Sigmoid colon (tissue), 7 donors: ENCODE measurements around the gene SSR4. TPM values are rescaled to one million over a fixed set of nuclear protein-coding genes. Genes with fewer than 3 reads are reported as not detected.
A peak's percentile ranks its signal among the peaks of the same experiment; 100 is the strongest.

ENCODE experiments used
- DNase-seq: peaks from one replicate; pipeline ENCODE4 v3.0.0-alpha.2; 2019
- H3K27ac ChIP-seq, 4 donors: fragments of 200-600 bp; sonication (generic); one replicate each; pipeline ENCODE4 v1.5.1; 2016 to 2019; ENCODE audit warnings: mild to moderate bottlenecking in 1 of 4
- H3K27me3 ChIP-seq, 3 donors: fragments of 200-600 bp; sonication (generic); one replicate each; pipeline ENCODE4 v1.5.1; 2019; ENCODE audit warnings: mild to moderate bottlenecking in 1 of 3
- H3K36me3 ChIP-seq, 4 donors: fragments of 200-600 bp; sonication (generic); one replicate each; pipeline ENCODE4 v1.5.1; 2016 to 2019
- H3K4me1 ChIP-seq, 4 donors: fragments of 200-600 bp; sonication (generic); one replicate each; pipeline ENCODE4 v1.5.1; 2017 to 2019
- H3K4me3 ChIP-seq, 4 donors: fragments of 200-600 bp; sonication (generic); one replicate each; pipeline ENCODE4 v1.5.1; 2017 to 2019; ENCODE audit warnings: mild to moderate bottlenecking in 2 of 4, moderate library complexity in 1 of 4
- H3K9me3 ChIP-seq, 4 donors: fragments of 200-600 bp in 3 of 4; sonication (generic) in 3 of 4; one replicate each; pipeline versions ENCODE4 v1.5.1 to v1.6.1; 2013 to 2019
- CTCF ChIP-seq, 4 experiments: fragments of 450-650 bp in 3 of 4; fragments of 200-600 bp in 1 of 4; IDR thresholded peaks; one replicate each; pipeline ENCODE4 v1.5.1; 2016 to 2019; ENCODE audit warnings: antibody characterized with exemption in 4 of 4, mild to moderate bottlenecking in 3 of 4, moderate library complexity in 2 of 4
- EP300 ChIP-seq, 4 donors: sonication (generic); formaldehyde crosslinking; IDR thresholded peaks; one replicate each; pipeline ENCODE4 v1.6.1; 2017; ENCODE audit warnings: antibody characterized with exemption in 4 of 4
- POLR2A ChIP-seq, 2 donors: fragments of 450-650 bp; IDR thresholded peaks; one replicate each; pipeline ENCODE4 v1.6.1; 2016; ENCODE audit warnings: antibody characterized with exemption in 2 of 2, mild to moderate bottlenecking in 2 of 2, moderate library complexity in 2 of 2
- POLR2AphosphoS5 ChIP-seq, 4 donors: sonication (generic); formaldehyde crosslinking; IDR thresholded peaks; one replicate each; pipeline ENCODE4 v1.6.1; 2017; ENCODE audit warnings: antibody characterized with exemption in 4 of 4
- WGBS, 2 donors: extraction: QIAGEN DNeasy Blood & Tissue Kit; methylation state at CpG; one replicate each; pipeline ENCODE4 v1.1.7; 2013; 5-methylcytosine and 5-hydroxymethylcytosine counted together
- intact Hi-C: fragments of 100-400 bp; cut with DNase I; formaldehyde crosslinking; loops from one replicate; pipeline ENCODE4 v1.15.1; 2023
- polyA plus RNA-seq, 3 donors: library from polyadenylated mRNA; stranded (reverse); fragments of 200-250 nt; gene quantifications; one replicate each; pipeline ENCODE4 v1.2.3, GENCODE V29; 2013
- total RNA-seq, 4 donors: library from RNA; depleted of rRNA; stranded (reverse); fragments of >200 nt; gene quantifications; one replicate each; pipeline ENCODE4 v1.1.0, GENCODE V29; 2016
- donor health status: healthy with polysubstance abuse.
- donor health status: Bipolar disorder and iron deficiency.
- donor health status: healthy.

SSR4 gene
- total and polyA plus RNA-seq, 7 donors = 143 to 494 (median 177) TPM

- WGBS, 2 donors = 22 to 29% methylated on average over 26 of the region's 26 CpGs
- Histone ChIP-seq H3K27me3 (no peaks in the 10 kb centered on the region), H3K4me1 (peaks cover 0 to 34% (median 16%) of the 10 kb centered on the region in 4 donors), H3K36me3 (peaks cover 0 to 4% (median 0%) of the 10 kb centered on the region in 4 donors), H3K9me3 (no peaks in the 10 kb centered on the region), H3K4me3 (peak within 1 kb of the TSS; percentile 14 to 51 (median 46)), H3K27ac (peak within 1 kb of the TSS; percentile 75 to 86 (median 82))
- peak; percentile 56 to 91 (median 66) for TF ChIP-seq CTCF (IDR thresholded peaks at IDR 0.05)
- peak; percentile 55 to 80 (median 71) for TF ChIP-seq POLR2AphosphoS5 (IDR thresholded peaks at IDR 0.05)
- peak in 1 of 2 donors; percentile 22 for TF ChIP-seq POLR2A (IDR thresholded peaks at IDR 0.05)
- TF ChIP-seq EP300 (IDR thresholded peaks at IDR 0.05) = no peak
- DNase-seq = peak; percentile 92
- intact Hi-C loops = loop anchor here (2.0 kb wide), 1 partner anchor 189 kb away; no protein-coding TSS in a partner anchor
Observed at GRCh38 chrX:153763989-153764755, 30.3 kb upstream of the SSR4 start, which contains the start of gene PLXNB3. Gene PLXNB3 (plus strand): TSS chrX:153764249. CDS start chrX:153765536, 1,287 bp downstream.

DNA sequence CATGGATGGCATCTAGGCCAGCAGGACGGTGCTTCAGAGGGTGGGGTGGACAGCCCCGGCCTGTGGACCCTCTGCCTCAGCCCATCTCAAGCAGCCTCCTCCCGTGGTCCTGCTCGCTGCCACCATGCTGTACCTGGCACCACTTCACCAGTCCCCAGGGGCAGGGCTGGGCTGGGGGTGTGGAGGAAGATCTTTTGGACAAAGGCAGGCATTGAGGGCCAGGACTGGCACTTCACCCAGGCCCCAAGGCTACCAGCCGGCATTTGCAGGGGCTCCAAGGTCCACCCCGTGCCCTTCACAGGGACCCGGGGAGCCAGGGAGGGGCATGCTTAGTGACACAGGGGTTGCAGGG lies 29.7 kb upstream of the SSR4 start:
- peak overlapping the region; percentile 75 to 86 (median 82) for H3K27ac ChIP-seq
- WGBS, 2 donors = 73 to 89% methylated on average over 7 of the region's 7 CpGs
- DNase-seq = peak; percentile 74

GRCh38 chrX:153765138-153766079 lies 29.1 kb upstream of the SSR4 start:
- Histone ChIP-seq H3K27me3 (no peaks in the 10 kb centered on the region), H3K27ac (peak overlapping the region; percentile 75 to 86 (median 82)), H3K36me3 (peaks cover 0 to 16% (median 0%) of the 10 kb centered on the region in 4 donors), H3K4me3 (peak overlapping the region; percentile 14 to 51 (median 46)), H3K9me3 (no peaks in the 10 kb centered on the region), H3K4me1 (peaks cover 0 to 34% (median 16%) of the 10 kb centered on the region in 4 donors)
- TF ChIP-seq POLR2A (IDR thresholded peaks at IDR 0.05) (no peak), POLR2AphosphoS5 (IDR thresholded peaks at IDR 0.05) (peak in 1 of 4 donors; percentile 39)
- WGBS, 2 donors = 61 to 68% methylated on average over 27 of the region's 27 CpGs
- intact Hi-C loops = loop anchor here (1.0 to 2.0 kb wide), 2 partner anchors 63 to 187 kb away; no protein-coding TSS in a partner anchor
- DNase-seq = peak; percentile 78

More for the DNA sequence above, 29.7 kb upstream of the SSR4 start:
- no peaks in the 10 kb centered on the region for H3K27me3 ChIP-seq
- peaks cover 0 to 34% (median 16%) of the 10 kb centered on the region in 4 donors for H3K4me1 ChIP-seq
- no peaks in the 10 kb centered on the region for H3K9me3 ChIP-seq
- no peak for TF ChIP-seq CTCF (IDR thresholded peaks at IDR 0.05)
- no peak for TF ChIP-seq EP300 (IDR thresholded peaks at IDR 0.05)
- TF ChIP-seq POLR2A (IDR thresholded peaks at IDR 0.05) = no peak
- no peak for TF ChIP-seq POLR2AphosphoS5 (IDR thresholded peaks at IDR 0.05)
- peaks cover 0 to 9% (median 0%) of the 10 kb centered on the region in 4 donors for H3K36me3 ChIP-seq
- intact Hi-C loops = loop anchor here (2.0 kb wide), 1 partner anchor 188 kb away; no protein-coding TSS in a partner anchor
- H3K4me3 ChIP-seq = peak overlapping the region; percentile 14 to 51 (median 46)

DNA sequence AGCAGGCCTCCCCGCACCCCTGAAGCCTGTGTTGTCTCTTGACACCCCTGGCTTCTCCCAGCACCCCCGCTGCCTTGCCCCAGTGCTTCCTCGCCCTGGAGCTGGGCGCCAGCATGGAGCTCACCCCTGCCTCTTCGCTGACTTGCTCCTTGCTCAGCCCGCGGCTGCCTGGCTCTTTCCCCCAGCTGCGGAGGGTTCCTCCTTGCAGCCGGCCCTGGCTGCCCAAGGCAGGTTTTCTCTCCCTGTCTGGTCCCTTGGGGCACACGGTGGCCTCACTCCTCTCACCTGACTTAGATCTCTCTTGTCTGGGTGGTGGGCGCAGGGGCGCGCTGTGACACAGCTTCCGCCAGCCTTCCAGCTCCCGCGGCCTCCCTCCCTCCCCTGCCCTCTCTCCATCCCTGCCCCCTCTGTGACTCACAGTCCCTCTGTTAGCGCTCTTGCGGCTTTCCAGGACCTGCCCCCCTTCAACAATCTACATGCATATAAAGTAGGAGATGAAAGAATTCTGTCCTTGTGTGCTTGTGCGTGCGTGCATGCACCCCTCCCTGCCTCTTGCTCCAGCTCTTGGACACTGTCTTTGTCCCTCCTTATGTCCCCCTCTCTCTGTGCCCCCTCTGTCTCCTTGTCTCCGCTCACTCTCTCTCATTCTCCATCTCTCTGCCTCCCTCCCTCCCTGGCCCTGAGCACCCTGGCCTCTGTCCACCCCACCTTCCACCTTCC lies 28.2 kb upstream of the SSR4 start:
- no peaks in the 10 kb centered on the region for H3K27me3 ChIP-seq
- 30 to 61% methylated on average over 21 of the region's 21 CpGs for WGBS, 2 donors
- peaks cover 0 to 34% (median 16%) of the 10 kb centered on the region in 4 donors for H3K4me1 ChIP-seq
- intact Hi-C loops = loop anchor here (1.0 kb wide), 1 partner anchor 62 kb away; no protein-coding TSS in a partner anchor
- peaks cover 0 to 24% (median 0%) of the 10 kb centered on the region in 4 donors for H3K36me3 ChIP-seq
- H3K4me3 ChIP-seq = peak overlapping the region; percentile 14 to 51 (median 46)
- no peak for TF ChIP-seq EP300 (IDR thresholded peaks at IDR 0.05)
- TF ChIP-seq POLR2A (IDR thresholded peaks at IDR 0.05) = peak in 1 of 2 donors; percentile 33
- TF ChIP-seq CTCF (IDR thresholded peaks at IDR 0.05) = no peak
- peak; percentile 28 to 74 (median 57) for TF ChIP-seq POLR2AphosphoS5 (IDR thresholded peaks at IDR 0.05)
- peak overlapping the region; percentile 75 to 86 (median 82) for H3K27ac ChIP-seq
- peak; percentile 77 for DNase-seq
- no peaks in the 10 kb centered on the region for H3K9me3 ChIP-seq
